ENCODE measurements around the gene SEMA3C.

DNA sequence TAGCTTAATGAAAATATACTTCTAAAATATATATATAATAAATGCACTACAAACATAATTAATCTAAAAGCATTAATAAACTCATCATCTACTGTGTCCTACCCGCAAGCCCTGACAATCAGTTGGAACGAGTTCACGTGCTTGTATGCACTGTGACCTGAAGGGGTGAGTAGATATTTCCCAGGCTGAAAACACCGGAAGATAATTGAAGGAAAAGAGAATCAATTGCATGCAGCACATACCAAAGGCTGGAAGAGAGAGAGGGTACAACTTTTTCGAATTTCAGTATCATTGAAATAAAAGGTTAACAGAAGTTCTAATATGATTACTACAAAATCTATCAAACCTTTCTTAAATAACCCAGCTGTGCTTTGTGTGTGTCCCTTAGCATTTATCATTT, 94.6 kb downstream of the SEMA3C start:
- TF ChIP-seq, protein P1, sequence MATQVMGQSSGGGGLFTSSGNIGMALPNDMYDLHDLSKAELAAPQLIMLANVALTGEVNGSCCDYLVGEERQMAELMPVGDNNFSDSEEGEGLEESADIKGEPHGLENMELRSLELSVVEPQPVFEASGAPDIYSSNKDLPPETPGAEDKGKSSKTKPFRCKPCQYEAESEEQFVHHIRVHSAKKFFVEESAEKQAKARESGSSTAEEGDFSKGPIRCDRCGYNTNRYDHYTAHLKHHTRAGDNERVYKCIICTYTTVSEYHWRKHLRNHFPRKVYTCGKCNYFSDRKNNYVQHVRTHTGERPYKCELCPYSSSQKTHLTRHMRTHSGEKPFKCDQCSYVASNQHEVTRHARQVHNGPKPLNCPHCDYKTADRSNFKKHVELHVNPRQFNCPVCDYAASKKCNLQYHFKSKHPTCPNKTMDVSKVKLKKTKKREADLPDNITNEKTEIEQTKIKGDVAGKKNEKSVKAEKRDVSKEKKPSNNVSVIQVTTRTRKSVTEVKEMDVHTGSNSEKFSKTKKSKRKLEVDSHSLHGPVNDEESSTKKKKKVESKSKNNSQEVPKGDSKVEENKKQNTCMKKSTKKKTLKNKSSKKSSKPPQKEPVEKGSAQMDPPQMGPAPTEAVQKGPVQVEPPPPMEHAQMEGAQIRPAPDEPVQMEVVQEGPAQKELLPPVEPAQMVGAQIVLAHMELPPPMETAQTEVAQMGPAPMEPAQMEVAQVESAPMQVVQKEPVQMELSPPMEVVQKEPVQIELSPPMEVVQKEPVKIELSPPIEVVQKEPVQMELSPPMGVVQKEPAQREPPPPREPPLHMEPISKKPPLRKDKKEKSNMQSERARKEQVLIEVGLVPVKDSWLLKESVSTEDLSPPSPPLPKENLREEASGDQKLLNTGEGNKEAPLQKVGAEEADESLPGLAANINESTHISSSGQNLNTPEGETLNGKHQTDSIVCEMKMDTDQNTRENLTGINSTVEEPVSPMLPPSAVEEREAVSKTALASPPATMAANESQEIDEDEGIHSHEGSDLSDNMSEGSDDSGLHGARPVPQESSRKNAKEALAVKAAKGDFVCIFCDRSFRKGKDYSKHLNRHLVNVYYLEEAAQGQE (IDR thresholded peaks at IDR 0.05; ENCODE audit: low read depth) = no peak
- TF ChIP-seq EGR1 (IDR thresholded peaks at IDR 0.05) (no peak), YY1 (IDR thresholded peaks at IDR 0.05; ENCODE audit: low read depth) (no peak), TAF1 (IDR thresholded peaks at IDR 0.05; ENCODE audit: low read depth) (no peak), EP300 (IDR thresholded peaks at IDR 0.05; ENCODE audit: borderline replicate concordance) (no peak), RAD21 (IDR thresholded peaks at IDR 0.05; ENCODE audit: low read depth) (no peak), TEAD4 (IDR thresholded peaks at IDR 0.05) (no peak)

Data from Ishikawa (cell line).